ENCODE results near the gene RFXANK. TPM values are rescaled to one million over a fixed set of nuclear protein-coding genes. Genes with fewer than 3 reads are reported as not detected.

The RFXANK gene
- total RNA-seq, 2 experiments from 2014 or later = 105 to 114 TPM

GRCh38 chr19:19145281-19145680 is 46.8 kb upstream of the RFXANK start:
- H2AFZ ChIP-seq (ENCODE audit: low read length) = no peak overlapping the region
- ChIA-PET CTCF (ENCODE audit: unreplicated experiment) (interaction anchor here (2.4 kb wide), 1 partner anchor 29 kb away, joined by 17 read pairs; no protein-coding TSS in a partner anchor), POLR2A (interaction anchor here (1.1 kb wide), 1 partner anchor 29 kb away, joined by 3 read pairs; no protein-coding TSS in a partner anchor)
- H3K36me3 ChIP-seq (ENCODE audit: insufficient read depth, low read length) = peaks cover 68% of the 10 kb centered on the region
- no peak for DNase-seq (ENCODE audit: low spot score)
- H3K79me2 ChIP-seq (ENCODE audit: insufficient read depth, low read depth, low read length) = no peaks in the 10 kb centered on the region
- BruUV-seq (replicated peaks) = no TSS peak
- H4K20me1 ChIP-seq (ENCODE audit: insufficient read depth, low read length) = no peaks in the 10 kb centered on the region
- no peak overlapping the region for H3K4me2 ChIP-seq (ENCODE audit: low read length)
- peaks cover 51% of the 10 kb centered on the region for H3K4me1 ChIP-seq (ENCODE audit: insufficient read depth, low read length, poor library complexity, severe bottlenecking)
- no peaks in the 10 kb centered on the region for H3K9me3 ChIP-seq (ENCODE audit: low read length)
- H3K27ac ChIP-seq (ENCODE audit: low read depth, low read length, poor library complexity, severe bottlenecking) = peak overlapping the region; percentile 20
- no peaks in the 10 kb centered on the region for H3K9me2 ChIP-seq (ENCODE audit: insufficient read depth, low read length)
- H3K4me3 ChIP-seq (ENCODE audit: low read depth, low read length, poor library complexity, severe bottlenecking) = no peak overlapping the region
- TF ChIP-seq EZH2phosphoT487 (IDR thresholded peaks at IDR 0.05; ENCODE audit: borderline replicate concordance, low read depth, low read length) = no peak
- intact Hi-C loops (cut with micrococcal nuclease; ENCODE audit: unreplicated experiment) = no loop called here

GRCh38 chr19:19145684-19146608 is 46.1 kb upstream of the RFXANK start:
- peak overlapping the region; percentile 46 for H3K27ac ChIP-seq (ENCODE audit: low read depth, low read length, poor library complexity, severe bottlenecking)
- TSS peak; percentile 89 for BruUV-seq (replicated peaks)
- peak; percentile 62 for DNase-seq (ENCODE audit: low spot score)
- peaks cover 55% of the 10 kb centered on the region for H3K4me1 ChIP-seq (ENCODE audit: insufficient read depth, low read length, poor library complexity, severe bottlenecking)
- TF ChIP-seq CTCF (conservative IDR thresholded peaks at IDR 0.05; ENCODE audit: low read length) (peak; percentile 80), EZH2phosphoT487 (IDR thresholded peaks at IDR 0.05; ENCODE audit: borderline replicate concordance, low read depth, low read length) (no peak)
- ChIA-PET CTCF (ENCODE audit: unreplicated experiment) (interaction anchor here (0.9 to 2.4 kb wide), 2 partner anchors 13 to 29 kb away, joined by 3 to 17 read pairs; no protein-coding TSS in a partner anchor), POLR2A (interaction anchor here (1.1 to 2.1 kb wide), 2 partner anchors 10 to 28 kb away, joined by 3 to 7 read pairs; no protein-coding TSS in a partner anchor)
- H3K36me3 ChIP-seq (ENCODE audit: insufficient read depth, low read length) = peaks cover 74% of the 10 kb centered on the region
- intact Hi-C loops (cut with micrococcal nuclease; ENCODE audit: unreplicated experiment) = loop anchor here (1.0 kb wide), 1 partner anchor 29 kb away; no protein-coding TSS in a partner anchor
- H2AFZ ChIP-seq (ENCODE audit: low read length) = no peak overlapping the region
- H3K4me3 ChIP-seq (ENCODE audit: low read depth, low read length, poor library complexity, severe bottlenecking) = no peak overlapping the region
- no peaks in the 10 kb centered on the region for H3K9me3 ChIP-seq (ENCODE audit: low read length)
- H3K79me2 ChIP-seq (ENCODE audit: insufficient read depth, low read depth, low read length) = no peaks in the 10 kb centered on the region
- no peak overlapping the region for H3K4me2 ChIP-seq (ENCODE audit: low read length)
- H3K9me2 ChIP-seq (ENCODE audit: insufficient read depth, low read length) = no peaks in the 10 kb centered on the region
- H4K20me1 ChIP-seq (ENCODE audit: insufficient read depth, low read length) = no peaks in the 10 kb centered on the region

- no TSS peak for BruUV-seq (replicated peaks)
- no peak for DNase-seq (ENCODE audit: low spot score)
- Histone ChIP-seq H3K79me2 (ENCODE audit: insufficient read depth, low read depth, low read length) (no peaks in the 10 kb centered on the region), H3K9me2 (ENCODE audit: insufficient read depth, low read length) (no peaks in the 10 kb centered on the region), H3K27ac (ENCODE audit: low read depth, low read length, poor library complexity, severe bottlenecking) (peak overlapping the region; percentile 46), H3K4me1 (ENCODE audit: insufficient read depth, low read length, poor library complexity, severe bottlenecking) (peaks cover 65% of the 10 kb centered on the region), H4K20me1 (ENCODE audit: insufficient read depth, low read length) (no peaks in the 10 kb centered on the region), H3K4me3 (ENCODE audit: low read depth, low read length, poor library complexity, severe bottlenecking) (no peak overlapping the region), H3K9me3 (ENCODE audit: low read length) (no peaks in the 10 kb centered on the region), H3K4me2 (ENCODE audit: low read length) (no peak overlapping the region), H2AFZ (ENCODE audit: low read length) (no peak overlapping the region), H3K36me3 (ENCODE audit: insufficient read depth, low read length) (peaks cover 83% of the 10 kb centered on the region)
- CTCF ChIA-PET (ENCODE audit: unreplicated experiment) = interaction anchor here (0.9 to 2.4 kb wide), 2 partner anchors 12 to 28 kb away, joined by 3 to 17 read pairs; no protein-coding TSS in a partner anchor
- TF ChIP-seq EZH2phosphoT487 (IDR thresholded peaks at IDR 0.05; ENCODE audit: borderline replicate concordance, low read depth, low read length) (no peak), CTCF (conservative IDR thresholded peaks at IDR 0.05; ENCODE audit: low read length) (no peak)
- POLR2A ChIA-PET = interaction anchor here (0.5 to 2.1 kb wide), 5 partner anchors 9 to 88 kb away, joined by 3 to 7 read pairs (median 5); no protein-coding TSS in a partner anchor
- intact Hi-C loops (cut with micrococcal nuclease; ENCODE audit: unreplicated experiment) = loop anchor here (1.0 kb wide), 1 partner anchor 28 kb away; no protein-coding TSS in a partner anchor
Observed at GRCh38 chr19:19146865-19147264, 45.2 kb upstream of the RFXANK start.
